ENCODE data around the gene DNALI1. TPM values are rescaled to one million over a fixed set of nuclear protein-coding genes. Genes with fewer than 3 reads are reported as not detected.

The DNALI1 gene
- total and polyA plus RNA-seq, 2 of the 8 experiments (the other 6 are each of a cell fraction or from before 2014, with no cell fraction given), result 8.9 to 11.3 TPM

- TF ChIP-seq CHD7 (IDR thresholded peaks at IDR 0.05; ENCODE audit: insufficient replicate concordance, low read length), result no peak
These were observed 2.3 kb downstream of the DNALI1 start (continued) for GRCh38 chr1:37559080-37559479.
